ENCODE results near the gene TBXAS1.

TBXAS1 gene

GRCh38 chr7:139811066-139811465 lies 18.0 kb upstream of the TBXAS1 start:
- H3K36me3 ChIP-seq (ENCODE audit: low read length): no peaks in the 10 kb centered on the region
- H3K27me3 ChIP-seq (ENCODE audit: low read length): no peaks in the 10 kb centered on the region
- TF ChIP-seq CTCF (IDR thresholded peaks at IDR 0.05; ENCODE audit: insufficient read depth, low read length, poor library complexity, severe bottlenecking): no peak
- H3K27ac ChIP-seq (ENCODE audit: low read depth, low read length): no peak overlapping the region
- H3K4me2 ChIP-seq (ENCODE audit: low read depth, low read length, poor library complexity, severe bottlenecking): no peak overlapping the region
- H3K9me2 ChIP-seq (replicated peaks; ENCODE audit: insufficient read depth, low read length): no peaks in the 10 kb centered on the region
- H3K4me3 ChIP-seq (ENCODE audit: insufficient read depth, low read length, poor library complexity, severe bottlenecking): no peak overlapping the region
- no peaks in the 10 kb centered on the region for H3K79me2 ChIP-seq (ENCODE audit: insufficient read depth, low read length)
- no peaks in the 10 kb centered on the region for H4K20me1 ChIP-seq (ENCODE audit: low read depth, low read length)
- no peaks in the 10 kb centered on the region for H3F3A ChIP-seq (ENCODE audit: insufficient read depth)
- no peak overlapping the region for H2AFZ ChIP-seq (ENCODE audit: low read depth, low read length, severe bottlenecking)
- no peaks in the 10 kb centered on the region for H3K9me3 ChIP-seq (ENCODE audit: insufficient read depth, low read length)
- no peak overlapping the region for H3K9ac ChIP-seq (ENCODE audit: low read length)

GRCh38 chr7:139813151-139813550 lies 15.9 kb upstream of the TBXAS1 start:
- Histone ChIP-seq H3K9me3 (ENCODE audit: insufficient read depth, low read length) (no peaks in the 10 kb centered on the region), H2AFZ (ENCODE audit: low read depth, low read length, severe bottlenecking) (no peak overlapping the region), H3K9ac (ENCODE audit: low read length) (no peak overlapping the region), H3K9me2 (replicated peaks; ENCODE audit: insufficient read depth, low read length) (no peaks in the 10 kb centered on the region), H3K27ac (ENCODE audit: low read depth, low read length) (no peak overlapping the region), H3K4me2 (ENCODE audit: low read depth, low read length, poor library complexity, severe bottlenecking) (no peak overlapping the region), H3K79me2 (ENCODE audit: insufficient read depth, low read length) (no peaks in the 10 kb centered on the region), H3K36me3 (ENCODE audit: low read length) (no peaks in the 10 kb centered on the region), H3K4me3 (ENCODE audit: insufficient read depth, low read length, poor library complexity, severe bottlenecking) (no peak overlapping the region), H4K20me1 (ENCODE audit: low read depth, low read length) (no peaks in the 10 kb centered on the region), H3K27me3 (ENCODE audit: low read length) (no peaks in the 10 kb centered on the region), H3F3A (ENCODE audit: insufficient read depth) (no peaks in the 10 kb centered on the region)
- TF ChIP-seq CTCF (IDR thresholded peaks at IDR 0.05; ENCODE audit: insufficient read depth, low read length, poor library complexity, severe bottlenecking) (no peak), EZH2phosphoT487 (conservative IDR thresholded peaks at IDR 0.05; ENCODE audit: low read length) (no peak)

- Histone ChIP-seq H3K4me3 (ENCODE audit: insufficient read depth, low read length, poor library complexity, severe bottlenecking) (no peak overlapping the region), H3K27me3 (ENCODE audit: low read length) (no peaks in the 10 kb centered on the region), H3K9me3 (ENCODE audit: insufficient read depth, low read length) (no peaks in the 10 kb centered on the region), H3F3A (ENCODE audit: insufficient read depth) (no peaks in the 10 kb centered on the region), H3K4me2 (ENCODE audit: low read depth, low read length, poor library complexity, severe bottlenecking) (no peak overlapping the region), H3K79me2 (ENCODE audit: insufficient read depth, low read length) (no peaks in the 10 kb centered on the region), H3K9ac (ENCODE audit: low read length) (no peak overlapping the region), H3K36me3 (ENCODE audit: low read length) (no peaks in the 10 kb centered on the region), H3K27ac (ENCODE audit: low read depth, low read length) (no peak overlapping the region), H3K9me2 (replicated peaks; ENCODE audit: insufficient read depth, low read length) (no peaks in the 10 kb centered on the region), H2AFZ (ENCODE audit: low read depth, low read length, severe bottlenecking) (no peak overlapping the region), H4K20me1 (ENCODE audit: low read depth, low read length) (no peaks in the 10 kb centered on the region)
- TF ChIP-seq EZH2phosphoT487 (conservative IDR thresholded peaks at IDR 0.05; ENCODE audit: low read length): no peak
- TF ChIP-seq CTCF (IDR thresholded peaks at IDR 0.05; ENCODE audit: insufficient read depth, low read length, poor library complexity, severe bottlenecking): no peak
These were observed 15.4 kb upstream of the TBXAS1 start for GRCh38 chr7:139813689-139814088.

GRCh38 chr7:139817249-139817648 lies 11.8 kb upstream of the TBXAS1 start:
- no peaks in the 10 kb centered on the region for H3K9me3 ChIP-seq (ENCODE audit: insufficient read depth, low read length)
- no peaks in the 10 kb centered on the region for H3K27me3 ChIP-seq (ENCODE audit: low read length)
- no peaks in the 10 kb centered on the region for H4K20me1 ChIP-seq (ENCODE audit: low read depth, low read length)
- no peak overlapping the region for H2AFZ ChIP-seq (ENCODE audit: low read depth, low read length, severe bottlenecking)
- H3K4me3 ChIP-seq (ENCODE audit: insufficient read depth, low read length, poor library complexity, severe bottlenecking): no peak overlapping the region
- no peaks in the 10 kb centered on the region for H3F3A ChIP-seq (ENCODE audit: insufficient read depth)
- no peaks in the 10 kb centered on the region for H3K79me2 ChIP-seq (ENCODE audit: insufficient read depth, low read length)
- H3K9ac ChIP-seq (ENCODE audit: low read length): no peak overlapping the region
- H3K36me3 ChIP-seq (ENCODE audit: low read length): no peaks in the 10 kb centered on the region
- no peaks in the 10 kb centered on the region for H3K9me2 ChIP-seq (replicated peaks; ENCODE audit: insufficient read depth, low read length)
- H3K27ac ChIP-seq (ENCODE audit: low read depth, low read length): no peak overlapping the region
- H3K4me2 ChIP-seq (ENCODE audit: low read depth, low read length, poor library complexity, severe bottlenecking): no peak overlapping the region
- TF ChIP-seq CTCF (IDR thresholded peaks at IDR 0.05; ENCODE audit: insufficient read depth, low read length, poor library complexity, severe bottlenecking) (no peak), EZH2phosphoT487 (conservative IDR thresholded peaks at IDR 0.05; ENCODE audit: low read length) (no peak)
